Activated B cell treated with CpG ODN at 0.5 μM for 24 hours (primary cell): ENCODE measurements around the gene EIF2B5. TPM values are rescaled to one million over a fixed set of nuclear protein-coding genes. Genes with fewer than 3 reads are reported as not detected.
"Not testable (repeated sequence)": the region's sequence is repeated elsewhere in the genome, so short reads cannot be mapped to it uniquely, and the experiment has no call there.

Source experiments
- ATAC-seq: fragments of 200-7000 bp; cut with Tn5 transposase; one replicate; pipeline ENCODE4 v1.10.0; 2021; ENCODE audit warnings: low read depth, mild to moderate bottlenecking, moderate library complexity
- CTCF ChIA-PET: fragments of 350-600 bp; sonication (Branson Sonifier 250); formaldehyde crosslinking; loops from one replicate; lab custom pipeline; 2021; ENCODE audit warnings: antibody characterized with exemption; lab: Charles Lee
- POLR2A ChIA-PET: fragments of 350-600 bp; sonication (Branson Sonifier 250); formaldehyde crosslinking; loops from one replicate; lab custom pipeline; 2021; ENCODE audit warnings: antibody characterized with exemption; lab: Charles Lee
- DNase-seq: peaks from one replicate; pipeline ENCODE4 v3.0.0; 2022
- H3K27ac Mint-ChIP-seq: one replicate; pipeline ENCODE4 v1.8.0; 2020; ENCODE audit warnings: mixed read lengths
- H3K27me3 Mint-ChIP-seq: one replicate; pipeline ENCODE4 v1.8.0; 2021; ENCODE audit warnings: mixed read lengths
- H3K36me3 Mint-ChIP-seq: one replicate; pipeline ENCODE4 v1.8.0; 2021; ENCODE audit warnings: low read depth, mixed read lengths
- H3K4me1 Mint-ChIP-seq: one replicate; pipeline ENCODE4 v1.8.0; 2021; ENCODE audit warnings: mixed read lengths
- H3K4me3 Mint-ChIP-seq: one replicate; pipeline ENCODE4 v1.8.0; 2020; ENCODE audit warnings: mild to moderate bottlenecking, mixed read lengths
- H3K9me3 Mint-ChIP-seq: one replicate; pipeline ENCODE4 v1.8.0; 2020; ENCODE audit warnings: mixed read lengths
- CTCF ChIP-seq: fragments of 200-600 bp; IDR thresholded peaks from one replicate; pipeline ENCODE4 v1.8.0; 2022; ENCODE audit warnings: antibody characterized with exemption, mild to moderate bottlenecking
- intact Hi-C: fragments of 100-400 bp; cut with micrococcal nuclease; formaldehyde crosslinking; loops from one replicate; pipeline ENCODE4 v1.15.1; 2024
- total RNA-seq: library from RNA; stranded (reverse); gene quantifications from 2 replicates; pipeline ENCODE4 v1.2.3, GENCODE V29; 2022

Gene EIF2B5
- total RNA-seq, 1 donor from 2014 or later = 74.2 TPM

GRCh38 chr3:184158404-184158803 lies 23.2 kb downstream of the EIF2B5 start:
- intact Hi-C loops = no loop called here
- Mint-ChIP-seq H3K27ac (no peak overlapping the region), H3K27me3 (no peaks in the 10 kb centered on the region), H3K4me1 (peaks cover 31% of the 10 kb centered on the region), H3K9me3 (no peaks in the 10 kb centered on the region), H3K4me3 (no peak overlapping the region), H3K36me3 (peaks cover 12% of the 10 kb centered on the region)
- DNase-seq = no peak
- ATAC-seq = no peak
- POLR2A ChIA-PET = interaction anchor here (0.7 to 1.1 kb wide), 2 partner anchors 23 to 24 kb away, joined by 5 to 8 read pairs; partner anchors contain the start of gene EIF2B5
- CTCF ChIA-PET = no interaction called here
- no peak for TF ChIP-seq CTCF

GRCh38 chr3:184160456-184160855 lies 25.3 kb downstream of the EIF2B5 start:
- TF ChIP-seq CTCF = no peak
- Mint-ChIP-seq H3K4me3 (no peak overlapping the region), H3K27ac (no peak overlapping the region), H3K4me1 (peaks cover 34% of the 10 kb centered on the region), H3K27me3 (no peaks in the 10 kb centered on the region), H3K9me3 (no peaks in the 10 kb centered on the region), H3K36me3 (peaks cover 32% of the 10 kb centered on the region)
- ChIA-PET POLR2A (interaction anchor here (1.1 kb wide), 1 partner anchor 26 kb away, joined by 3 read pairs; no protein-coding TSS in a partner anchor), CTCF (no interaction called here)
- intact Hi-C loops = no loop called here
- ATAC-seq (no peak), DNase-seq (no peak)

GRCh38 chr3:184162571-184163070 lies 27.5 kb downstream of the EIF2B5 start:
- H3K27me3 Mint-ChIP-seq, CTCF ChIA-PET, intact Hi-C loops, H3K9me3 Mint-ChIP-seq, POLR2A ChIA-PET, H3K4me3 Mint-ChIP-seq, DNase-seq, ATAC-seq, H3K27ac Mint-ChIP-seq: not testable (repeated sequence)
- peaks cover 49% of the 10 kb centered on the region for H3K36me3 Mint-ChIP-seq
- H3K4me1 Mint-ChIP-seq = peaks cover 16% of the 10 kb centered on the region

GRCh38 chr3:184164648-184165330 lies 29.6 kb downstream of the EIF2B5 start:
- intact Hi-C loops = no loop called here
- Mint-ChIP-seq H3K36me3 (peaks cover 60% of the 10 kb centered on the region), H3K27ac (no peak overlapping the region), H3K4me3 (no peak overlapping the region), H3K27me3 (no peaks in the 10 kb centered on the region), H3K4me1 (peaks cover 9% of the 10 kb centered on the region), H3K9me3 (no peaks in the 10 kb centered on the region)
- POLR2A ChIA-PET = interaction anchor here (1.1 kb wide), 1 partner anchor 30 kb away, joined by 4 read pairs; the partner anchor contains the start of gene EIF2B5
- CTCF ChIA-PET = no interaction called here
- no peak for TF ChIP-seq CTCF
- no peak for DNase-seq
- ATAC-seq = no peak

- TF ChIP-seq CTCF = no peak
- Mint-ChIP-seq H3K4me1 (peaks cover 9% of the 10 kb centered on the region), H3K27me3 (no peaks in the 10 kb centered on the region), H3K4me3 (no peak overlapping the region), H3K27ac (no peak overlapping the region), H3K36me3 (peaks cover 61% of the 10 kb centered on the region), H3K9me3 (no peaks in the 10 kb centered on the region)
- ChIA-PET CTCF (no interaction called here), POLR2A (interaction anchor here (1.1 kb wide), 1 partner anchor 30 kb away, joined by 4 read pairs; the partner anchor contains the start of gene EIF2B5)
- intact Hi-C loops = no loop called here
- no peak for ATAC-seq
- no peak for DNase-seq
Measured at GRCh38 chr3:184165543-184165942, 30.4 kb downstream of the EIF2B5 start.
